HepG2 (cell line): ENCODE data around the gene ARFGAP3. TPM values are rescaled to one million over a fixed set of nuclear protein-coding genes. Genes with fewer than 3 reads are reported as not detected.

ENCODE experiments used
- ATAC-seq: fragments of 200-7000 bp; cut with Tn5 transposase; 3 replicates; pipeline ENCODE4 v1.9.1; 2020; ENCODE audit warnings: mild to moderate bottlenecking, moderate library complexity
- BruUV-seq: library from RNA; stranded (reverse); fragments of 400-500 nt; replicated peaks from 2 replicates; lab custom pipeline; 2021; lab: Mats Ljungman, UMichigan
- CTCF ChIA-PET: fragments of 300-600 bp; formaldehyde crosslinking; extraction: SDS; loops from one replicate; lab custom pipeline; 2021; ENCODE audit warnings: low total read pairs, inconsistent platforms, low intra/inter-chr PET ratio; lab: Yijun Ruan, JAX
- POLR2A ChIA-PET: fragments of 350-600 bp; sonication (Branson Sonifier 250); formaldehyde crosslinking; loops from one replicate; lab custom pipeline; 2020; ENCODE audit warnings: antibody characterized with exemption, inconsistent platforms; lab: Yijun Ruan, JAX
- DNase-seq: peaks from one replicate; pipeline ENCODE4 v3.0.0-alpha.2; 2015; ENCODE audit warnings: low spot score
- FAIRE-seq: peaks from 3 replicates; lab custom pipeline; 2011; peaks lifted over from hg19 to GRCh38; lab: Jason Lieb, UNC
- H2AFZ ChIP-seq: one replicate; pipeline ENCODE4 v1.6.1; 2011; ENCODE audit warnings: low read length, inconsistent platforms
- H3K27ac ChIP-seq: fragments of 300-600 bp; 3 replicates; pipeline ENCODE4 v1.8.0; 2011; ENCODE audit warnings: mixed run types, mild to moderate bottlenecking, mixed read lengths, low read length, inconsistent platforms; ENCODE audit not compliant: insufficient read depth; ENCODE audit errors: extremely low read length
- H3K27me3 ChIP-seq, 2 experiments: fragments of 200-600 bp in 1 of 2; 2 replicates in 1 of 2; 3 replicates in 1 of 2; pipeline versions ENCODE4 v1.6.0 to v1.8.0; 2011; ENCODE audit warnings: low read length in 2 of 2, mild to moderate bottlenecking in 2 of 2, moderate library complexity in 2 of 2, inconsistent platforms in 1 of 2; ENCODE audit not compliant: insufficient read depth in 2 of 2, control insufficient read depth in 1 of 2
- H3K36me3 ChIP-seq, 2 experiments: fragments of 200-600 bp in 1 of 2; replicated peaks in 1 of 2; 2 replicates in 1 of 2; 3 replicates in 1 of 2; pipeline versions ENCODE4 v1.5.1 to v1.8.0; 2011; ENCODE audit warnings: low read length in 2 of 2, inconsistent platforms in 1 of 2; ENCODE audit not compliant: insufficient read depth in 2 of 2, control insufficient read depth in 1 of 2
- H3K4me1 ChIP-seq: 2 replicates; pipeline ENCODE4 v1.5.1; 2012; ENCODE audit warnings: low read length, inconsistent platforms; ENCODE audit not compliant: insufficient read depth
- H3K4me2 ChIP-seq: 2 replicates; pipeline ENCODE4 v1.6.0; 2011; ENCODE audit warnings: low read depth, low read length, inconsistent platforms
- H3K4me3 ChIP-seq, 3 experiments: fragments of 200-600 bp in 1 of 3; sonication (generic), shearing (Covaris generic) in 1 of 3; replicated peaks in 1 of 3; 2 replicates each; pipeline ENCODE4 v1.5.1; 2011 to 2016; ENCODE audit warnings: low read length in 3 of 3, inconsistent platforms in 2 of 3, low read depth in 2 of 3, mild to moderate bottlenecking in 2 of 3, control low read depth in 1 of 3, mixed read lengths in 1 of 3; ENCODE audit not compliant: insufficient read depth in 1 of 3
- H3K79me2 ChIP-seq: one replicate; pipeline ENCODE4 v1.6.1; 2011; ENCODE audit warnings: low read length, inconsistent platforms; ENCODE audit not compliant: insufficient read depth
- H3K9ac ChIP-seq: 2 replicates; pipeline ENCODE4 v1.6.0; 2011; ENCODE audit warnings: mild to moderate bottlenecking, low read depth, low read length, inconsistent platforms; ENCODE audit not compliant: insufficient read depth
- H3K9me3 ChIP-seq: 2 replicates; pipeline ENCODE4 v1.5.1; 2012; ENCODE audit warnings: mild to moderate bottlenecking, low read length
- H4K20me1 ChIP-seq: 2 replicates; pipeline ENCODE4 v1.6.0; 2011; ENCODE audit warnings: inconsistent platforms, mild to moderate bottlenecking, low read length, moderate library complexity; ENCODE audit not compliant: insufficient read depth
- CEBPG ChIP-seq: IDR thresholded peaks from 2 replicates; pipeline ENCODE4 v1.6.1; 2016
- DMTF1 ChIP-seq: sonication (generic); formaldehyde crosslinking; IDR thresholded peaks from 2 replicates; pipeline ENCODE4 v1.4.0; 2020; ENCODE audit warnings: mild to moderate bottlenecking, missing genetic modification reagents
- E2F2 ChIP-seq: sonication (generic); formaldehyde crosslinking; IDR thresholded peaks from 2 replicates; pipeline ENCODE4 v1.4.0; 2020; ENCODE audit warnings: missing genetic modification reagents, borderline replicate concordance
- EHMT2 ChIP-seq: fragments of 200-600 bp; sonication (generic); IDR thresholded peaks from 2 replicates; pipeline ENCODE4 v1.7.0; 2017; ENCODE audit warnings: antibody characterized with exemption, low read depth, low read length, borderline replicate concordance
- GFI1 ChIP-seq: sonication (generic); formaldehyde crosslinking; IDR thresholded peaks from 2 replicates; pipeline ENCODE4 v1.5.0; 2020; ENCODE audit warnings: missing genetic modification reagents, mild to moderate bottlenecking, borderline replicate concordance
- HIVEP1 ChIP-seq: sonication (generic); formaldehyde crosslinking; IDR thresholded peaks from 2 replicates; pipeline ENCODE4 v1.4.0; 2020; ENCODE audit warnings: mild to moderate bottlenecking, missing genetic modification reagents
- HNRNPK ChIP-seq: fragments of 200-400 bp; formaldehyde crosslinking; IDR thresholded peaks from 2 replicates; pipeline ENCODE4 v1.6.1; 2018; ENCODE audit warnings: low read length, low read depth, moderate library complexity, mild to moderate bottlenecking; ENCODE audit not compliant: poor library complexity, severe bottlenecking
- KLF6 ChIP-seq: IDR thresholded peaks from 2 replicates; pipeline ENCODE4 v1.8.0; 2016; ENCODE audit warnings: missing biosample characterization, missing genetic modification reagents
- MED13 ChIP-seq: sonication (generic); formaldehyde crosslinking; IDR thresholded peaks from 2 replicates; pipeline ENCODE4 v1.5.0; 2020; ENCODE audit warnings: missing genetic modification reagents
- RARG ChIP-seq: sonication (generic); formaldehyde crosslinking; IDR thresholded peaks from 2 replicates; pipeline ENCODE4 v1.4.0; 2020; ENCODE audit warnings: low read depth, mild to moderate bottlenecking, missing genetic modification reagents
- TEAD3 ChIP-seq: optimal IDR thresholded peaks from 2 replicates; pipeline ENCODE3; 2016; ENCODE audit warnings: borderline replicate concordance
- ZNF282 ChIP-seq: fragments of 450-650 bp; IDR thresholded peaks from 2 replicates; pipeline ENCODE4 v1.6.1; 2018; ENCODE audit not compliant: partially characterized antibody
- WGBS: methylation state at CpG from one replicate; pipeline ENCODE4 v1.1.6; 2017; ENCODE audit warnings: low lambda C conversion rate; 5-methylcytosine and 5-hydroxymethylcytosine counted together
- in situ Hi-C: cut with HindIII; loops from 2 replicates; pipeline ENCODE4 v1.10.0; 2017; ENCODE audit warnings: low pct_unique_long_range_greater_than_20kb; ENCODE audit not compliant: extremely low pct_ligation_motif_present
- intact Hi-C: fragments of 100-400 bp; cut with micrococcal nuclease; formaldehyde crosslinking; loops from one replicate; pipeline ENCODE4 v1.10.0; 2022; ENCODE audit not compliant: unreplicated experiment
- polyA plus RNA-seq, 8 experiments: library from polyadenylated mRNA; depleted of rRNA in 3 of 8; stranded (reverse) in 7 of 8; unstranded in 1 of 8; fragments of >200 nt; fragmentation: Illumina TruSeq in 4 of 8; extraction: Trizol in 4 of 8; gene quantifications; 2 replicates each; pipeline versions ENCODE4 v1.2.1 to v1.2.3, GENCODE V29; 2011 to 2016; ENCODE audit warnings: low read depth in 4 of 8, missing spikeins in 1 of 8, mixed read lengths in 1 of 8; ENCODE audit not compliant: insufficient read depth in 1 of 8
- total RNA-seq, 5 experiments: library from RNA; depleted of rRNA; stranded (reverse); fragments of >200 nt; fragmentation: Illumina TruSeq; extraction: Trizol; gene quantifications; 2 replicates each; pipeline ENCODE4 v1.2.3, GENCODE V29; 2016; ENCODE audit warnings: low read depth in 1 of 5

Gene ARFGAP3
- total and polyA plus RNA-seq, 2 of the 13 experiments (the other 11 are each of a cell fraction or from before 2014, with no cell fraction given), result 41.7 to 61.6 TPM

- Histone ChIP-seq H2AFZ (no peak overlapping the region), H3K27me3 (peaks cover 2 to 16% of the 10 kb centered on the region in 2 experiments; a peak in 3 of 5 replicates), H3K4me1 (peaks cover 37% of the 10 kb centered on the region), H4K20me1 (no peaks in the 10 kb centered on the region), H3K4me2 (no peak overlapping the region), H3K4me3 (no peak overlapping the region), H3K36me3 (no peaks in the 10 kb centered on the region), H3K9ac (no peak overlapping the region), H3K9me3 (no peaks in the 10 kb centered on the region), H3K27ac (no peak overlapping the region), H3K79me2 (no peaks in the 10 kb centered on the region)
- no peak for DNase-seq
- ChIA-PET POLR2A (no interaction called here), CTCF (no interaction called here)
- no peak for ATAC-seq
- no peak for FAIRE-seq
- no TSS peak for BruUV-seq
- in situ Hi-C loops (no loop called here), intact Hi-C loops (no loop called here)
- WGBS, result 45% methylated on average over 8 of the region's 13 CpGs
- no peak for TF ChIP-seq CEBPG (CRISPR knock-in tag)
- TF ChIP-seq HIVEP1, result no peak
- TF ChIP-seq KLF6 (CRISPR knock-in tag), result no peak
- no peak for TF ChIP-seq EHMT2
- TF ChIP-seq RARG (CRISPR knock-in tag), result no peak
- TF ChIP-seq ZNF282, result no peak
- no peak for TF ChIP-seq GFI1 (CRISPR knock-in tag)
- TF ChIP-seq DMTF1, result no peak
- TF ChIP-seq MED13 (CRISPR knock-in tag), result no peak
- no peak for TF ChIP-seq E2F2 (CRISPR knock-in tag)
- TF ChIP-seq TEAD3 (CRISPR knock-in tag), result no peak
- no peak for TF ChIP-seq HNRNPK
- TF ChIP-seq, all 625 proteins: peak for 0
Measured at GRCh38 chr22:42763965-42764480, 93.0 kb downstream of the ARFGAP3 start.
